ENCODE data around the gene MSL1. TPM values are rescaled to one million over a fixed set of nuclear protein-coding genes. Genes with fewer than 3 reads are reported as not detected.

Gene MSL1
- total RNA-seq, 4 donors from 2014 or later = 70.6 to 117 (median 82.4) TPM

- TF ChIP-seq CTCF (IDR thresholded peaks at IDR 0.05) (no peak), POLR2A (IDR thresholded peaks at IDR 0.05) (no peak)
- peak in 1 of 2 donors; percentile 58 for DNase-seq (ENCODE audit: low spot score in 2 of 2)
- intact Hi-C loops (cut with DNase I; ENCODE audit: low total_unique reads) = no loop called here
- 63 to 69% methylated on average over 14 of the region's 14 CpGs for WGBS, 2 donors
- no peak overlapping the region for H3K4me3 ChIP-seq (ENCODE audit: low read depth, poor library complexity, severe bottlenecking)
These were observed 31.3 kb upstream of the MSL1 start for GRCh38 chr17:40090237-40091119.

GRCh38 chr17:40091691-40092397 lies 29.9 kb upstream of the MSL1 start:
- DNase-seq (ENCODE audit: low spot score in 2 of 2) = peak in 1 of 2 donors; percentile 48
- TF ChIP-seq CTCF (IDR thresholded peaks at IDR 0.05) = no peak
- no peak for TF ChIP-seq POLR2A (IDR thresholded peaks at IDR 0.05)
- 32% methylated on average over 17 to 18 of the region's 18 CpGs for WGBS, 2 donors
- H3K4me3 ChIP-seq (ENCODE audit: low read depth, poor library complexity, severe bottlenecking) = no peak overlapping the region
- intact Hi-C loops (cut with DNase I; ENCODE audit: low total_unique reads) = no loop called here

GRCh38 chr17:40092581-40092980 lies 29.2 kb upstream of the MSL1 start:
- TF ChIP-seq CTCF (IDR thresholded peaks at IDR 0.05) (no peak), POLR2A (IDR thresholded peaks at IDR 0.05) (no peak)
- intact Hi-C loops (cut with DNase I; ENCODE audit: low total_unique reads) = no loop called here
- WGBS, 2 donors = 30 to 33% methylated on average over 3 of the region's 3 CpGs
- H3K4me3 ChIP-seq (ENCODE audit: low read depth, poor library complexity, severe bottlenecking) = no peak overlapping the region
- DNase-seq (ENCODE audit: low spot score in 2 of 2) = peak in 1 of 2 donors; percentile 21

GRCh38 chr17:40093005-40093579 lies 28.7 kb upstream of the MSL1 start:
- intact Hi-C loops (cut with DNase I; ENCODE audit: low total_unique reads) = no loop called here
- 62 to 67% methylated on average over 29 of the region's 29 CpGs for WGBS, 2 donors
- TF ChIP-seq CTCF (IDR thresholded peaks at IDR 0.05) (no peak), POLR2A (IDR thresholded peaks at IDR 0.05) (no peak)
- no peak overlapping the region for H3K4me3 ChIP-seq (ENCODE audit: low read depth, poor library complexity, severe bottlenecking)
- DNase-seq (ENCODE audit: low spot score in 2 of 2) = peak in 1 of 2 donors; percentile 34

GRCh38 chr17:40093580-40094201 lies 28.1 kb upstream of the MSL1 start:
- no peak for TF ChIP-seq POLR2A (IDR thresholded peaks at IDR 0.05)
- no peak for TF ChIP-seq CTCF (IDR thresholded peaks at IDR 0.05)
- peak in 1 of 2 donors; percentile 38 for DNase-seq (ENCODE audit: low spot score in 2 of 2)
- intact Hi-C loops (cut with DNase I; ENCODE audit: low total_unique reads) = no loop called here
- no peak overlapping the region for H3K4me3 ChIP-seq (ENCODE audit: low read depth, poor library complexity, severe bottlenecking)
- WGBS, 2 donors = 48 to 55% methylated on average over 16 of the region's 16 CpGs
